HG03064 (cell line): ENCODE data around the gene SPATS2.
"Not testable (repeated sequence)": the region's sequence is repeated elsewhere in the genome, so short reads cannot be mapped to it uniquely, and the experiment has no call there.

Experiments
- ATAC-seq: cut with Tn5 transposase; IDR thresholded peaks from one replicate; pipeline ENCODE4 v1.9.1; 2021; ENCODE audit warnings: low read depth; ENCODE audit not compliant: unreplicated experiment

The SPATS2 gene

DNA sequence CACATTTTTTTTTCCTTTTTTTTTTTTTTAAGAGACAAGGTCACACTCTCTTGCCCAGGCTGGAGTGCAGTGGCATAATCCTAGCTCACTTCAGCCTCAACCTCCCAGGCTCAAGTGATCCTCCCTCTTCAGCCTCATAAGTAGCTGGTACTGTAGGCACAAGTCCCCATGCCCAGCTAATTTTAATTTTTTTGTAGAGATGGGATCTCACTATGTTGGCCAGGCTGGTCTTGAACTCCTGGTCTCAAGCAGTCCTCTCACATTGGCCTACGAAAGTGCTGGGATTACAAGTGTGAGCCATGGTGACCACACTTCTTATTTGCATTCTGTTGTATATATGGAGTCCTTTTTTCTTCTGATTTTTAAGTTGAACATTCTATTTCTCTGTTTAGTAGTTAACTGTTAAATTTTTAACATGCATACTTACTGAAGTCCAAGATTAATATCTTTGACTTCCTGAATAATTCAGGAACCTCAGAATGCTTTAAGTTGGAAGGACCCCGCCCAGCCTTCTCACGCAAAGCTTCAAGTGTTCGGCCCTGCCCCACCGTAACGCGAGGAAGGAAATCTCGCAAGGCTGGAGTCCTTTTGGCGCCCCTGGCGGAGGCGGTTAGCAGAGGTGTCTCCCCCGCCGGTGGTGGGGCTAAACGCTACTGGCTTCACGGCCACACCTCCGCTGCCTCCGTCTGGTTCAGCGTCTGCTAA lies 21.6 kb downstream of the SPATS2 start:
- ATAC-seq, result no peak

DNA sequence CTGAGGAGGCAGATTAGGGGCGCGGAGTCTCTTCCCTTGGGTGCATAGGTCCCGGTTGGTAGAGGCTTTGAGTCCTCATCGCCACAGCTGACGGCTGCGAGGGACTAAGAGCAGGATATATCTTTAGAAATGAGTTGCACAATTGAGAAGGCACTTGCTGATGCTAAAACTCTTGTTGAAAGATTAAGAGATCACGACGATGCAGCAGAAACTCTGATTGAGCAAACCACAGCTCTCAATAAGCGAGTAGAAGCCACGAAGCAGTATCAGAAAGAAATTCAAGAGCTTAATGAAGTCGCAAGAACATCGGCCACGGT lies 22.1 kb downstream of the SPATS2 start:
- ATAC-seq, result no peak

DNA sequence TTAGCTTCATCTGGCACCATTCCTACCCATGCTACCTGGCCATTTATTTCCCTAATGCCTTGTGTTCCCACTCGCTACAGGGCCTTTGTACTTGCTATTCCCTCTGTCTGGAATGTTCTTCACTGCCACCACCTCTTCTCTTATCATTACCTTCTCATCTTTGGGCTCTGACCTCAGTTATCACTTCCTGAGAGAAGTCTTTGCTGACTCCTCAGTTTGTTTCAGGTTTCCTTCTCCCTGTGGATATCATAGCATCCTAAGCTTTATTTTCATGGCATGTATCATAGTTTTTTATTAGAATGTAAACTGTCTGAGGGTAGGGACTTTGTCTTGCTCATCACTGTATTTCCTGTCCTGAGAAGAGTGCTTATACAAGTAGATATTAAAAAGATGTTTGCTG lies 29.7 kb downstream of the SPATS2 start:
- ATAC-seq, result no peak

DNA sequence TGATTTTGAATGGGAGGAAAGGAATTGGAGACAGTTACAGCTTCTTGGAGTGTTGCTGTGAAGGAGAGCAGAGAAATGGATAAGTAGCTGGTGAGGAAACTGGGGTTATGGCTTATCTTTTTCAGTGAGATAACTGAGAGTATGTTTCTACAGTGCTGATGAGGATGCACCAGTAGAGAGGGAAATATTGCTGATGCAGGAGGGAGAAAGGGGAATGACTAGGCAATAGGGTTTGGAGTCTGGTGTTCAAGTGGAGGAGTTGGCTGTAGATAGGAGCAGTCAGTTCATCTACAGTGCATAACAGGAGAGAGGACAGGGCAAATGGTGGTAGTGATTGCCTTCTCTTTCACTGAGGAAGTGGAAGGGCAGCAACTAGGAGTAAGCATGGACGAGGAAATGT lies 33.0 kb downstream of the SPATS2 start:
- no peak for ATAC-seq

DNA sequence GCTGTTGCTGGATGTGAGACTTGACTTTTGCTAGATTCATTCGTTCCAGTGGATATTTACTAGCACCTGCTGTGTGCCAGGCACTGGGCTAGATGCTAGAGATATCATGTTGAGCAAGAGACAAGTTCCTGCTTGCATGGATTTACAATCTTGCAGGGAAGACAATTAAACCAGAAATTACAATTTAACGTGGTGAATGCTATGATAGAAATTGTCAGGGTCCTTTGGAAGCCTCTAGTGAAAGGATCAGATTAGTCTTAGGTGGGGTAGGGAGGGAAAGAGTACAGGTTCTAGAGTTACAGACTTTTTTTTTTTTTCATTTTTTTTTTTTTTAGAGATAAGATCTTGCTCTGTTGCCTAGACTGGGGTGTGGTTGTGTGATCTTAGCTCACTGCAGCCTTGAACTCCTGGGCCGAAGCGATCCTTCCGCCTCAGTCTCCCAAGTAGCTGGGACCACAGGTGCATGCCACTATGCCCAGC lies 36.7 kb downstream of the SPATS2 start:
- ATAC-seq, result no peak

DNA sequence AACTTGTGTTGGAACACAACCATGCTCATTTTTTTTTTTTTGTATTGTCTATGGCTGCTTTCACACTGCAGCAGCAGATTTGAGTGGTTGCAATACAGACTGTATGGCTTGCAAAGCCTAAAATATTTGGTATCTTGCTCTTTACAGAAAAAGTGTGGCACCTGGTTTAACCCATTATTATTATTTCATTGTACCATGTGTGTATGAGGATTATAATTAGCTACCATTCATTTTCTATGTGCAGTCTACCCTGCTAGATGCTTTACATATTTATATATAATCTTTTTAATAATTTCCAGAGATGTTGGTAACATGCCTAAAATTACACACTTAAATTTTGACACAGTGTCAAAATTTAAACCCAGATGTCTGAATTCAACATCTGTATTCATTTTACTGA lies 37.7 kb downstream of the SPATS2 start:
- ATAC-seq, result no peak

DNA sequence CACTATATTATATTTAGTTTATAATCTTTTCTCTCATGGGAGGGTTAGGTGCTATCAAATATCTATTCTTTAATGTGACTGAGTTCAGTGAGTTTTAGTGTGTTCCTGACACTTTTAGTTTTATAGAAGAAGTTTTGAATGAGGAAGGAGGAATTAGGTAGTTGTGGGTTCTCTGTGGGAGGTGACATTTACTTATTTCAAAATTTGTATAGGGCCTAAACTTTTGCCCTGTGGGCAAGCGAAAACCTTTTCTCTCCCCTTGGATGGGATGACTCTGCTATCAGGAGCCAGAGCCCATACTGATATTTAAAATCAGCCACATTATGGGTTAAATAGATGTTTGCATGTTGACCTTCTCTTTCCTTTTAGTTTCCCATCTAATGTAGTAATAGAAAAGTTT lies 43.6 kb downstream of the SPATS2 start:
- ATAC-seq, result no peak

DNA sequence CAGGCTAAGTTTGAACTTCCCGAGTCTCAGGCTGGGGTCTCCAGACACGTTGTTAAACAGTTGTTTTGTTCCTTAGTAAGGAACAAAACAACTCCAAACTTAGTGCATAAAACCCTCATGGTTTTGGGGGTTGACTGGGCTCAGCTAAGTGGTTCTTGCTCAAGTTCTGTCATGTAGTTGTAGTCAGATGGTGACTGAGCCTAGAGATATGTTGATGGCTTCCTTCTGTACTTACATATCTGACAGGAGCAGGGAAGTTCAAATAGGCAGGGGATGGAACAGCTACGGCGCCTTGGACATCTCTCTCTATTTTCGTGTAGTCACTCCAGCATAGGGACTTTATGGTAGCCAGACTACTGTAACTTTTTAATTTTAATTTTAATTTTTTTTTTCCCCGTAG lies 45.7 kb downstream of the SPATS2 start:
- no peak for ATAC-seq

DNA sequence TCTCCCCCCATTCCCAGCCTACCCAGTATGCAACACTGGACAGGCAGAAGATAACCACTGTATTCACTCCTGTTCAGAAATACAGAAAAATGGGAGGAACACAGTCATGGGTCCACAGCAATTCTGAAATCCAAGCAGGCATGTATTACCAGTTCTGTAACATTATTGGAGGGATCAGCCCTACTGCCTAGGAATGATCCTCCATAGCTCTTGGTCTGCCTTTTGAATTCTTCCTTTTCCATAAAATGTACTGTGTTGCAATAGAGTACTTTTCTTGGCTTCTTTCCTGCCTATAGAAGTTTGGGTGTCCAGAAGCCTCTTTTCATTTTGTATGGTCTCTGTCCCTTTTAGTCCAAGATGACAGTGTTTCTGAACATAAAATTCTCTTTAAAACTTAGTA lies 46.5 kb downstream of the SPATS2 start:
- ATAC-seq, result no peak

DNA sequence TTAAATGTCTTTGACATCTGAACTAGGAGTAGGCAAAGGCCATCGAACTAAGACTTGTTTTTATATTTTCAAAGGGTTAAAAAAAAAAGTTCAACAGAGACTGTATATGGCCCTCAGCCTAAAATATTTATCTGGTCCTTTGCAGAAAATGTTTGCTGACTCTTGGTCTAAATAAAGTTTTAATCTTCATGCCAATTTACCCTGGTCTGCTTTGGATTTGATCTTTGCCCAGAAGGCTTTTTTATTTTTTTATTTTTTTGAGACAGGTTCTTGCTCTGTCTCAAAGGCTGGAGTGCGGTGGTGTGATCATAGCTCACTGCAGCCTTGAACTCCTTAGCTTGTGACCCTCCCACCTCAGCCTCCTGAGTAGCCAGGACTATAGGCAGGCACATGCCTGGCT lies 47.1 kb downstream of the SPATS2 start:
- ATAC-seq, result no peak

DNA sequence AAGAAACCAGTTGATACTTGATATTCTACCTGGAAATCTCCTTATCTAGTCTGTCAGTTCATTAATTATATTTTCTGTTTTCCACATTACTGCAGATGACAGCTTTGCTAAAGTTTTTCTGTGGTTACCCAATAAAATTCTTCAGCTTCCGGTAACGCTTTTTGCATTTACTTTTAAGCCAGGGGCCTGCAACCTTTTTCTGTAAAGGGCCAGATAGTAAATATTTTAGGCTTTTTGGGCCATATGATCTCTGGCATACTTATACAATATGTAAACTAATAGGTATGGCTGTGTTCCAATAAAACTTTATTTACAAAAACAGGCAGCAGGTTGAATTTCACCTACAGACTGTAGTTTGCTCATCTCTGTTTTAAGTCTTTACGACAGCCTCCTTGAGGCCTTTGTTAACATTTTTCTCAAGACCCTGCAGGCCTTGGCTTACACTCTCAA lies 48.3 kb downstream of the SPATS2 start:
- no peak for ATAC-seq

DNA sequence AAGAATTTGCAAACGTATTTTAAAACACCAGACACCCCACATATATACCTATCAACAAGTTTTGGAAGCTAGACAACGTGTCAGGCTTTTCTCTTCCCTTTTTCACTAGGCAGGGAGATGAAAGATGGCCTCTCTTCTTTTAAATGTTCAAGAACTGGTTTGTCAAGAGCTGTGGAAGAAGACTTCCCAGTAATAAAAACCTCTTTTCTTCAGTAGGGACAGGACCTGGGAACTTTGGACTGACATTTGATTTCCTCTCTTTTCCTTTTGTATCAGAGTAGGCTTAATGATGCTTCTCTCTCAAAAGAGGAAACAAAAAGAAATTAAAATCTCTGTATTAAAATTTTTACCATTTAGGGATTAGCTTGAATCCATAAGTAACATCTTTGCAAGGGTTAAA lies 49.6 kb downstream of the SPATS2 start:
- no peak for ATAC-seq

DNA sequence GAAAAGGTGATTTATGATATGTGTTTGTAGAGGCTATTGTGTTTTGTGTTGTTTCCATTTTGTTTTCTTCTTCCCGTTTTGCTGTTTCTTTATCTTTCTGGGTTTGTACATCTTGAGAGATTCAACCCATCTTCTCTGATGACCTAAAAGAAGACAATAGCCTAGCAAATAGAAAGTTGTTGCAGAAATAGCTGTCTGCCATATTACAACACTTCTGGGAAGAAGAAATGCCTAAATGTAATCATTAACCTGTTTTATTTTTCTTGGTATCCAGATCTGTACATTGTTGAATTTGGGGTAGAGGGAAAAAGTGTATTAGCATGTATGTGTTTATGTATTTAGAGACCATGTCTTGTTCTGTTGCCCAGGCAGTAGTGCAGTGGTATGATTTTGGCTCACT lies 50.3 kb downstream of the SPATS2 start:
- no peak for ATAC-seq

DNA sequence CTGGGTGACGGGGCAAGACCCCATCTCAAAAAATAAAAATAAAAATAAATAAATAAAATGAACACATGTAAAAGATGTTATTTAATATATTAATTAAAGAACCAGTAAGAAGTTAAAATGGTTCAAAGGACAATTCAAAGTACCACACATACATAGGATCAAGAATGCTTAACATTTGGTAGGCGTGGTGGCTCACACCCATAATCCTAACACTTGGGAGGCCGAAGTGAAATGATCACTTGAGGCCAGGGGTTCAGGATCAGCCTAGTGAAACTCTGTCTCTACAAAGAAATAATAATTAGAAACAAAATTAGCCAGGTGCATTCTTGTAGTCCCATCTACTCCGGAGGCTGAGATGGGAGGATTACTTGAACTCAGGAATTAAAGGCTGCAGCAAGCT lies 53.3 kb downstream of the SPATS2 start:
- no peak for ATAC-seq

DNA sequence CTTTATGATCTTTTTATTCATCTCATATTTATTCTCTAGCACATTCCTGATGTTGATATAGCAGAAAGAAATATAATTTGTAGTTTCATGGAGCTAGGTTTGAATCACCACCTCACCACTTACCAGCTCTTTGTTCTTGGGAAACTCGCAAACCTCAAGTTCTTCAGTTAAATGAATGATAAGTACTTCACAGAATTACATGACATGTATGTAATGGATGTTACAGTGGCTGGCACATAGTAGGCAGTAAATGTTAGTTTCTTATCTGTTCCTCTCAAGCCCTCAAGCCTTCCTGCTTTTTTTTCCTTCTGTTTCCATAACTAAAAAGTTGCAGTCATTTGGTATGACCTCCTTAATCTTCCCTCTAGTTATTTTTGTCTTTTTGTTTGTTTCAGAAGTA lies 54.9 kb downstream of the SPATS2 start:
- no peak for ATAC-seq

DNA sequence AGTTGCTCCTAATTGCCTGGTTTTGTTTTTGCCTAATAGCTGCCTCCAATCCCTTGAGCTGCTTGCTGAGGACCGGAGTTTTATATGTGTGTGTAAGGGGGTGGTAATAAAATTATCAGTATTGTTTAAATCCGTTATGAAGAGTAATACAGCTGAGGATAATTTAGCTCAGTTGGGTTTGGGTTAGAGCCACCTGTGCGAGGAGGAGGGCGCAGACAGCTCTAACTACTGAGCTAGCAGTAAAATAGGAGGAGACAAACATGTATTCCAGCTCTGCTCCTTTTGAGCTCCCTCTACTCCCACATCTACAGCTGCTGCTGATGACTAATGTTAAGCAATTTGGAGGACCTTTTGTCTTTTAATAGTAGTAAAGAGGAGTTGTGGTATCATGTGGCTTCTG lies 61.5 kb downstream of the SPATS2 start:
- ATAC-seq, result no peak

DNA sequence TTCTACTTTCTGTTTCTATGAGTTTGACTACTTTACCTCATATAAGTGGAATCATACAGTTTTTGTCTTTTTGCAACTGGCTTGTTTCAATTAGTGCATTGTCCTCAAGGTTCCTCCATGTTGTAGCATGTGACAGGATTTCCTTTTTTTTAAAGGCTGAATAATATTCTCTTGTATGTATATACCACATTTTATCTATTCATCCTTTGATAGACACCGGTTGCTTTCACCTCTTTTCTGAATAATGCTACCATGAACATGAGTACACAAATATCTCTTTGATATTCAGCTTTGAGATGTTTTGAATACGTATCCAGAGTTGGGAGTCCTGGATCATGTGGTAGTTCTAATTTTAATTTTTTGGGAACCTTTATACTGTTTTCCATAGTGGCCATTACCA lies 65.4 kb downstream of the SPATS2 start:
- no peak for ATAC-seq

DNA sequence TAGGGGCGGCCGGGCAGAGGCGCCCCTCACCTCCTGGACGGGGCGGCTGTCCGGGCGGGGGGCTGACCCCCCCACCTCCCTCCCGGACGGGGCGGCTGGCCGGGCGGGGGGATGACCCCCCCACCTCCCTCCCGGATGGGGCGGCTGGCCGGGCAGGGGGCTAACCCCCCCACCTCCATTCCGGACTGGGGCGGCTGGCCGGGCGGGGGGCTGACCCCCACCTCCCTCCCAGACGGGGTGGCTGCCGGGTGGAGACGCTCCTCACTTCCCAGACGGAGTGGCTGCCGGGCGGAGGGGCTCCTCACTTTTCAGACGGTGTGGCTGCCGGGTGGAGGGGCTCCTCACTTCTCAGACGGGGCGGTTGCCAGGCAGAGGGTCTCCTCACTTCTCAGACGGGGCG lies 69.5 kb downstream of the SPATS2 start:
- not testable (repeated sequence) for ATAC-seq

DNA sequence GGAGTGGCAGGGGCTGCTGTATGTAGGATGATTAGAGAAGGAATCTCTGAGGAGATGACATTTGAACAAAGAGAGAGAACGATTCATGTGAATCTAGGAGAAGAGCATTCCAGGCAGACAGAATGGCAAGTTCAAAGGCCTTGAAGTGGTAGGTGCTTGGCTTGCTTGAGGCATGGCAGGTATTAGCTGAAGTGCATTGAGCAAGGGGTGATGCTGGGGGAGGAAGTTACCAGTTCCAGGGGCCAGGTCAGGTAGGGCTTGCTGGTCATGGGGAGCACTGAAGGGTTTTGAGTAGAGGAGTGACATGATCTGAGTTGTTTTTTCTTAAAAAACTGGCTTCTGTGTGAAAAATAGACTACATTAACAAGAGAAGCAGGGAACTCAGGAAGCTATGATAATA lies 71.8 kb downstream of the SPATS2 start:
- ATAC-seq, result no peak

DNA sequence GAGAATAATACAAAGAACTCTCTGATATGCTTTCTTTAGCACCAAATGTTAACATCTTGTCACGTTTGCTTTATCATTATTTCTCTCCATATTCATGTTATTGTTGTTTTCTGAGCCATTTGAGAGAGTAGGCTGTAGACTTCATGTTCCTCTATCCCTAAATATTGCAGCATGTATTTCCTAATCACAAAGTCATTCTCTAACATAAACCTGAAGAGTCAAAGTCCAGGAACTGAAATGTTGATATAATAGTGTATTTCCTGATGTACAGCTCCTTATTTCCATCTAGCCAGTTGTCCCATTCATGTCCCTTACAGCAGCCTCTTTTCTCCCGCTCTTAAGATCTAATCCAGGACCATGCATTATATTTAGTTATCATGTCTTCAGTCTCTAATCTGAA lies 72.8 kb downstream of the SPATS2 start:
- no peak for ATAC-seq

DNA sequence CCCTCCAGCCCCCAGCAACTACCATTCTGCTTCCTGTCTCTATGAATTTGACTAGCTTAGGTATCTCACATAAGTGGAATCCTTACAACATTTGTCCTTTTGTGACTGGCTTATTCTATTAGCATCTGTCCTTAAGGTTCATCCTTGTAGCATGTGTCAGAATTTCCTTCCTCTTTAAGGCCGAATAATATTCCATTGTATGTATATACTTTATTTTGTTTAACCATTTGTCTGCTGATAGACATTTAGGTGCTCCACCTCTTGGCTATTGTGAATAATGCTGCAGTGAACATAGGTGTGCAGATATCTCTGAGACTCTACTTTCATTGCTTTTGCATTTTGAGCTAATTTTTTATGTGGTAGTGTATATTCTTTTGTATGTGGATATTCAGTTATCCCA lies 75.7 kb downstream of the SPATS2 start:
- ATAC-seq, result no peak

DNA sequence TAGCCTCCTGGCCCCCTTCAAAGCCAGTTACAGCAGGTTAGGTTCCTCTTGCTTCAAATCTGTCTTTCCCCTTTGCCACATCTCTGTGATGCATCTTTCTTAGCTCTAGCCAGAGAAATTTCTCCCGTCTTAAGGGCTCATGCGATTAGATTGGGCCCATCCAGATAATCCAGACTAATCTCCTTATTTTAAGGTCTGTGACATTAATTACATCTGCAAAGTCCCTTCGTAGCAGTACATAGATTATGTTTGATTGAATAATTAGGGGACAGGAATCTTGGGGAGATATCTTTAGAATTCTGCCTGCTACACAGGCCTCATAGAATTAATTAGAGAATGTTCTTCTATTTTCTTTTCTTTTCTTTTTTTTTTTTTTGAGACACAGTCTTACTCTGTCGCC lies 79.3 kb downstream of the SPATS2 start:
- ATAC-seq, result no peak

DNA sequence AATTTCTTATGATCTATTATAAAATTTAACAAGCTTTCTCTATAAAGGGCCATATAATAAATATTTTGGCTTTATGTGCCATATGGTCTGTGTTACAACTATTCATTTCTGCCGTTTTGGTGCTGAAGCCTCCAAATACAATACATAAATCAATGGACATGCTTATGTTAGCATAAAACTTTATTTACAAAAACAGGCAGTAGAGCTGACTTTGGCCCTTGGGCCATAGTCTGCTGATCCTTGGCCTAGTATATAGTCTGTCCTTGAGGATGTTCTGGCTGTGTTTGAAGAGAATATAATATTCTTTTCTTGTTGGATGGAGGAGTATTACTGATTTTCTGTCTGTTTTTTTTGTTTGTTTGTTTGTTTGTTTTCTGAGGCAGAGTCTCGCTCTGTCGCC lies 81.6 kb downstream of the SPATS2 start:
- ATAC-seq, result no peak
